PC-3 (cell line): ENCODE data around the gene HABP4. TPM values are rescaled to one million over a fixed set of nuclear protein-coding genes. Genes with fewer than 3 reads are reported as not detected.

ENCODE experiments used
- ATAC-seq: fragments of 200-7000 bp; cut with Tn5 transposase; 2 replicates; pipeline ENCODE4 v1.9.1; 2020; ENCODE audit warnings: mild to moderate bottlenecking, moderate library complexity
- BruUV-seq: library from RNA; stranded (reverse); fragments of 400-500 nt; replicated peaks from 2 replicates; lab custom pipeline; 2021; lab: Mats Ljungman, UMichigan
- CTCF ChIA-PET: fragments of 300-600 bp; sonication (Branson Sonifier 250); formaldehyde crosslinking; loops from one replicate; lab custom pipeline; 2022; ENCODE audit warnings: antibody characterized with exemption; lab: Charles Lee
- POLR2A ChIA-PET: fragments of 300-600 bp; sonication (Branson Sonifier 250); formaldehyde crosslinking; loops from one replicate; lab custom pipeline; 2022; ENCODE audit warnings: antibody characterized with exemption; ENCODE audit not compliant: unreplicated experiment; lab: Charles Lee
- DNase-seq: peaks from one replicate; pipeline ENCODE4 v3.0.0-alpha.2; 2015
- H2AFZ ChIP-seq: fragments of 300-600 bp; sonication (generic); 2 replicates; pipeline ENCODE4 v1.6.0; 2016; ENCODE audit warnings: antibody characterized with exemption, low read length
- H3F3A ChIP-seq: fragments of 300-600 bp; sonication (generic); one replicate; pipeline ENCODE4 v1.6.0; 2017; ENCODE audit warnings: antibody characterized with exemption, low read length, control low read depth, mild to moderate bottlenecking; ENCODE audit not compliant: unreplicated experiment
- H3K27ac ChIP-seq: fragments of 300-600 bp; sonication (generic); 2 replicates; pipeline ENCODE4 v1.5.1; 2016; ENCODE audit warnings: mild to moderate bottlenecking, low read length
- H3K27me3 ChIP-seq: fragments of 300-600 bp; sonication (generic); 2 replicates; pipeline ENCODE4 v1.6.1; 2016; ENCODE audit warnings: low read length, mixed read lengths
- H3K36me3 ChIP-seq: fragments of 300-600 bp; sonication (generic); 2 replicates; pipeline ENCODE4 v1.6.1; 2016; ENCODE audit warnings: low read depth, mixed run types, low read length, mixed read lengths
- H3K4me1 ChIP-seq: fragments of 300-600 bp; sonication (generic); 2 replicates; pipeline ENCODE4 v1.5.1; 2016; ENCODE audit warnings: low read length; ENCODE audit not compliant: insufficient read depth
- H3K4me2 ChIP-seq: fragments of 300-600 bp; sonication (generic); 2 replicates; pipeline ENCODE4 v1.6.0; 2016; ENCODE audit warnings: low read length
- H3K4me3 ChIP-seq: fragments of 300-600 bp; sonication (generic); 2 replicates; pipeline ENCODE4 v1.5.1; 2016; ENCODE audit warnings: mild to moderate bottlenecking, low read length, mixed read lengths
- H3K79me2 ChIP-seq: fragments of 300-600 bp; sonication (generic); 2 replicates; pipeline ENCODE4 v1.6.1; 2017; ENCODE audit warnings: low read length, mixed read lengths
- H3K9ac ChIP-seq: fragments of 300-600 bp; sonication (generic); 2 replicates; pipeline ENCODE4 v1.6.0; 2016; ENCODE audit warnings: mild to moderate bottlenecking, low read length
- H3K9me2 ChIP-seq: fragments of 300-600 bp; sonication (generic); replicated peaks from 2 replicates; pipeline ENCODE4 v1.6.1; 2016; ENCODE audit warnings: mixed run types, low read length, mixed read lengths
- H3K9me3 ChIP-seq: fragments of 300-600 bp; sonication (generic); 2 replicates; pipeline ENCODE4 v1.6.1; 2016; ENCODE audit warnings: low read length, mixed read lengths
- H4K20me1 ChIP-seq: fragments of 300-600 bp; sonication (generic); 2 replicates; pipeline ENCODE4 v1.6.1; 2016; ENCODE audit warnings: low read length, mixed read lengths
- EZH2 ChIP-seq: fragments of 300-600 bp; sonication (generic); IDR thresholded peaks from one replicate; pipeline ENCODE4 v1.6.1; 2017; ENCODE audit warnings: antibody characterized with exemption, mild to moderate bottlenecking, low read length; ENCODE audit not compliant: unreplicated experiment
- EZH2phosphoT487 ChIP-seq: fragments of 300-600 bp; sonication (generic); IDR thresholded peaks from 2 replicates; pipeline ENCODE4 v1.6.1; 2018; ENCODE audit warnings: mild to moderate bottlenecking, antibody characterized with exemption, low read length, borderline replicate concordance
- intact Hi-C: fragments of 100-400 bp; cut with micrococcal nuclease; formaldehyde crosslinking; loops from 2 replicates; pipeline ENCODE4 v1.9.0; 2023
- total RNA-seq: library from RNA; depleted of rRNA; stranded (reverse); fragments of >200 nt; gene quantifications from 2 replicates; pipeline ENCODE4 v1.2.3, GENCODE V29; 2014
- TF ChIP-seq, protein P1 (sequence below): fragments of 300-600 bp; sonication (generic); conservative IDR thresholded peaks from 2 replicates; pipeline ENCODE4 v1.5.1; 2017; ENCODE audit warnings: antibody characterized with exemption, low read depth, mild to moderate bottlenecking, low read length

Gene HABP4
- total RNA-seq, 1 experiment from 2014 or later = 6.6 TPM

DNA sequence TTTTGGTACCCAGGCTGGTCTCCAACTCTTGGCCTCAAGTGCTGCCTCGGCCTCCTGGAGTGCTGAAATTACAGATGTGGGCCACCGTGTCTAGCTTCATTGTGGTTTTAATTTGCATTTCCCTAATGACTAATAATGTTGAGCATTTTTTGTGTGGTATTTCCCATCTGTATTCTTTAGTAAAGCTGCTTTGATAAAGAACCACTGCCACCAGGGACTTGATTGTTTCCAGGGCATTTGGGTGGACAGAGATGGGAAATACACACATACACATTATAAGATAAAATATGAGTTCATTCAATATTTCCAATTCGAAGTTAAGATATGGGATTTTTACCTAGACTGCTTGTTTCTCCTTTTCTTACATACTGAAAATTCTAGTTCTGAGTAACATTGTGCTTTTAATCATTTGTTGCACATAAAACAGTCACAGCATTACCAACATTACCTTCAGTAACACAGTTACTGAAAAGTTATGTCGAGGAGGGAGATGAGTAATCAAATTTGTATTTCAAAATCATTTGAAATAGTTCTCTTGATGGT is 28.9 kb downstream of the HABP4 start:
- no peak for DNase-seq
- ChIA-PET POLR2A (no interaction called here), CTCF (no interaction called here)
- no peak for TF ChIP-seq EZH2phosphoT487
- no peak for TF ChIP-seq EZH2
- TF ChIP-seq, protein P1, sequence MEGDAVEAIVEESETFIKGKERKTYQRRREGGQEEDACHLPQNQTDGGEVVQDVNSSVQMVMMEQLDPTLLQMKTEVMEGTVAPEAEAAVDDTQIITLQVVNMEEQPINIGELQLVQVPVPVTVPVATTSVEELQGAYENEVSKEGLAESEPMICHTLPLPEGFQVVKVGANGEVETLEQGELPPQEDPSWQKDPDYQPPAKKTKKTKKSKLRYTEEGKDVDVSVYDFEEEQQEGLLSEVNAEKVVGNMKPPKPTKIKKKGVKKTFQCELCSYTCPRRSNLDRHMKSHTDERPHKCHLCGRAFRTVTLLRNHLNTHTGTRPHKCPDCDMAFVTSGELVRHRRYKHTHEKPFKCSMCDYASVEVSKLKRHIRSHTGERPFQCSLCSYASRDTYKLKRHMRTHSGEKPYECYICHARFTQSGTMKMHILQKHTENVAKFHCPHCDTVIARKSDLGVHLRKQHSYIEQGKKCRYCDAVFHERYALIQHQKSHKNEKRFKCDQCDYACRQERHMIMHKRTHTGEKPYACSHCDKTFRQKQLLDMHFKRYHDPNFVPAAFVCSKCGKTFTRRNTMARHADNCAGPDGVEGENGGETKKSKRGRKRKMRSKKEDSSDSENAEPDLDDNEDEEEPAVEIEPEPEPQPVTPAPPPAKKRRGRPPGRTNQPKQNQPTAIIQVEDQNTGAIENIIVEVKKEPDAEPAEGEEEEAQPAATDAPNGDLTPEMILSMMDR = no peak
- Histone ChIP-seq H3K9me3 (no peaks in the 10 kb centered on the region), H2AFZ (no peak overlapping the region), H3K27me3 (no peaks in the 10 kb centered on the region), H3K9me2 (no peaks in the 10 kb centered on the region), H3F3A (no peaks in the 10 kb centered on the region), H3K4me2 (no peak overlapping the region), H3K27ac (no peak overlapping the region), H4K20me1 (no peaks in the 10 kb centered on the region), H3K36me3 (no peaks in the 10 kb centered on the region), H3K79me2 (no peaks in the 10 kb centered on the region), H3K4me3 (no peak overlapping the region), H3K9ac (no peak overlapping the region), H3K4me1 (peaks cover 13% of the 10 kb centered on the region)
- intact Hi-C loops = no loop called here
- BruUV-seq = no TSS peak
- ATAC-seq = no peak

DNA sequence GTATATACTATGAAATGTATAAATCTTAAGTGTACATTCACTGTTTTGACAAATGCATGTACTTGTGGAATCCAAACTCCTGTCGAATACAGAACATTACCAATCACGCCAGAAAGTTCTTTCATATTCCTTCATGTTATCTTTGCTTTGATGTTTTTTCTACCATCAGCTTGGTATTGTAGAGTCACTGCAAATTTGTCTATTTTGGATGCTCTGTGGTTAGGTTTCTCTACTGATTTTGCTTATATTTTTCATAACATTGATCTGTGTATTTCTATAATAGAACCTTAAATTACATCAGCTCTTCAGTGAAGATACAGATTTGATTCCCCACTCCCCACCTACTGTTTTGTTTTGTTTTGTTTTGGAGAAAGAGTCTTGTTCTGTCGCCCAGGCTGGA is 30.8 kb downstream of the HABP4 start:
- CTCF ChIA-PET = no interaction called here

DNA sequence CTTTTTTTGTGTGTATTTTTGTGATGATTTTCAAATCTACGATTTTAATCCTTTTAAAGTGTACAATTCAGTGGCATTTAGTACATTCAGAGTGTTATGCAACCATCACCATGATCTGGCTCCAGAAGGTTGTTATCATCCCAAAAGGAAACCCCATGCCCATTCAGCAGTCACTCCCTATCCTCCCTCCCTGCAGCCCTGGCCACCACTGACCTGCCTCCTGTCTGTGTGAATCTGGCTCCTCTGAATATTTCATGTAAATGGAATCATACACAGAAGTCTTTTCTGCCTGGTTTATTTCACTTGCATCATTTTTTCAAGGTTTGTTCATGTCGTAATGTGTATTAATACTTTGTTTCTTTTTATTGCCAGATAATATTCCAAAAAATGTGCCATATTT is 32.5 kb downstream of the HABP4 start:
- Histone ChIP-seq H3K9me3 (no peaks in the 10 kb centered on the region), H3K4me3 (no peak overlapping the region), H3K4me1 (peaks cover 3% of the 10 kb centered on the region; the same call in 1 of the 2 replicates), H2AFZ (no peak overlapping the region), H3F3A (no peaks in the 10 kb centered on the region), H3K9ac (no peak overlapping the region), H3K27me3 (no peaks in the 10 kb centered on the region), H3K9me2 (no peaks in the 10 kb centered on the region), H3K27ac (no peak overlapping the region), H3K36me3 (no peaks in the 10 kb centered on the region), H3K79me2 (no peaks in the 10 kb centered on the region), H4K20me1 (no peaks in the 10 kb centered on the region), H3K4me2 (no peak overlapping the region)
- BruUV-seq = no TSS peak
- DNase-seq (no peak), ATAC-seq (no peak)
- TF ChIP-seq, protein P1 = no peak
- TF ChIP-seq EZH2phosphoT487 (no peak), EZH2 (no peak)
- ChIA-PET POLR2A (interaction anchor here (0.7 kb wide), 1 partner anchor 8 kb away, joined by 5 read pairs; no protein-coding TSS in a partner anchor), CTCF (no interaction called here)
- intact Hi-C loops = no loop called here

More for the DNA sequence above, 30.8 kb downstream of the HABP4 start:
- no peaks in the 10 kb centered on the region for H3K27me3 ChIP-seq
- no peaks in the 10 kb centered on the region for H3K9me3 ChIP-seq
- DNase-seq (no peak), ATAC-seq (no peak)
- no peak overlapping the region for H3K4me3 ChIP-seq
- intact Hi-C loops = no loop called here
- no peaks in the 10 kb centered on the region for H4K20me1 ChIP-seq
- H3K9me2 ChIP-seq = no peaks in the 10 kb centered on the region
- no peaks in the 10 kb centered on the region for H3K79me2 ChIP-seq
- H3K27ac ChIP-seq = no peak overlapping the region
- H3K9ac ChIP-seq = no peak overlapping the region
- BruUV-seq = no TSS peak
- TF ChIP-seq, protein P1 = no peak
- TF ChIP-seq EZH2 = no peak
- TF ChIP-seq EZH2phosphoT487 = no peak
- H3F3A ChIP-seq = no peaks in the 10 kb centered on the region
- H3K4me1 ChIP-seq = peaks cover 13% of the 10 kb centered on the region
- no peaks in the 10 kb centered on the region for H3K36me3 ChIP-seq
- H3K4me2 ChIP-seq = no peak overlapping the region
- H2AFZ ChIP-seq = no peak overlapping the region
- POLR2A ChIA-PET = no interaction called here
